ENCODE measurements around the gene DRC7.

Gene DRC7

DNA sequence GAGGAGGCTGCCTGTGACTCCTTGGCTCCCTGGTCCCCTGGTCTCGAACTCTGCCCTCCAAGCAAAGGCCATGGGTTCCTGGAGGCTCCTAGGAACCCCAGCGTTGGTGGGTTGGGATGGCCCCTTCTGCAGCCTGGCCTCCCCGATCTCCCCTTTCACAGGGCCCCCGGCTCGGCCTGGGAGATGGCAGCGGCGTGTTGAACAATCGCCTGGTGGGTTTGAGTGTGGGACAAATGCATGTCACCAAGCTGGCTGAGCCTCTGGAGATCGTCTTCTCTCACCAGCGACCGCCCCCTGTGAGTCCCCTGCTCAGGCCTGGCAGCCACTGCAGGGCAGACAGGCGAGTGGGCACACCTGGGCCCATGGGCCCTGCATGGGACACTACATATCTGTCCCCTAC lies 15.6 kb upstream of the DRC7 start:
- DNase-seq: no peak

DNA sequence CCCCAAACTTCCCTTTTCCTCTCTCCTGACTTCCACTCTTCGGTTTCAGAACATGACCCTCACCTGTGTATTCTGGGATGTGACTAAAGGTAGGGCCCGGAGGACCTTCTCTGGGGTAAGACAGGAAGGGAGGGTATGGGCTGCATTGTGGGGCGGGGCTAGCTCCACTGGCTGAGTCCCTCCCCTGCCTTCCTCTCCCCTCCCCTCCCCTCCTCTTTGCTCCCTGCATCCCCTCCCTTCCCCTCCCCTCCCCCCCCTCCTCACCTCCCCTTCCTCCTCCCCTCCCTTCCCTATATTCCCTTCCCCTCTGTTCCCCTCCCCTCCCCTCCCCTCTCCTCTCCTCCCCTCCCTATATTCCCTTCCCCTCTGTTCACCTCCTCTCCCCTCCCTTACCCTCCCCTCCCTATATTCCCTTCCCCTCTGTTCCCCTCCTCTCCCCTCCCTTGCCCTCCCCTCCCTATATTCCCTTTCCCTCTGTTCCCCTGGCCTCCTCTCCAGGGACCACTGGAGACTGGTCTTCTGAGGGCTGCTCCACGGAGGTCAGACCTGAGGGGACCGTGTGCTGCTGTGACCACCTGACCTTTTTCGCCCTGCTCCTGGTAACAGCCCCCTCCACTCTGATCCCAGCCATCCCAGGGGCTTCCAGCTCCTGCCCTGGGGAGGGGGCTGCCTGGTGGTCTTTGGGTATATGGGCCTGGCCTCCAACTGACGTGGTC lies 14.7 kb upstream of the DRC7 start:
- no peak for DNase-seq

DNA sequence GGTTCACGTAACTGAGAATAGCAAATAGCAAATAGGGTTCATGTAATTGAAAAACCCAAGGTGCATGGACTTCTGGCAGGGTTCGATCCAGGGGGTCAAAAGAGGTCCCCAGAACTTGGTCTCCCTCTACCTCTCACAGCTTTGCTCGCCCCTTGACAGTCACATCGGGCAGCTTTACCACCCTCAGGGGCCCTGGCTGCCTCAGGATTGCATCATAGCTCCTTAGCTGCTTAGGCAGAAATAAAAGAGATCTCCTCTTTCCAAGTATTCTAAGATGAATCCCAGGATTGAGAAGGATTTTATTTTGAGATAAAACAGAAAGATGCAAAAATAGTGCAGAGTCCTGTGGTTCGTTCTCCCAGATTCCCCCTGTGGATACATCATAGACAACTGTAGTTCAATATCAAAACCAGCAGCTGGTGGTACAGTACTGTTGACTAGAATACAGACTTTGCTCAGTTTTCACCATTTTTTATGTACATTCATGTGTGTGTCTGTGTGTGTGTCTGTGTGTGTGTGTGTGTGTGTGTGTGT lies 13.7 kb upstream of the DRC7 start:
- DNase-seq: no peak

DNA sequence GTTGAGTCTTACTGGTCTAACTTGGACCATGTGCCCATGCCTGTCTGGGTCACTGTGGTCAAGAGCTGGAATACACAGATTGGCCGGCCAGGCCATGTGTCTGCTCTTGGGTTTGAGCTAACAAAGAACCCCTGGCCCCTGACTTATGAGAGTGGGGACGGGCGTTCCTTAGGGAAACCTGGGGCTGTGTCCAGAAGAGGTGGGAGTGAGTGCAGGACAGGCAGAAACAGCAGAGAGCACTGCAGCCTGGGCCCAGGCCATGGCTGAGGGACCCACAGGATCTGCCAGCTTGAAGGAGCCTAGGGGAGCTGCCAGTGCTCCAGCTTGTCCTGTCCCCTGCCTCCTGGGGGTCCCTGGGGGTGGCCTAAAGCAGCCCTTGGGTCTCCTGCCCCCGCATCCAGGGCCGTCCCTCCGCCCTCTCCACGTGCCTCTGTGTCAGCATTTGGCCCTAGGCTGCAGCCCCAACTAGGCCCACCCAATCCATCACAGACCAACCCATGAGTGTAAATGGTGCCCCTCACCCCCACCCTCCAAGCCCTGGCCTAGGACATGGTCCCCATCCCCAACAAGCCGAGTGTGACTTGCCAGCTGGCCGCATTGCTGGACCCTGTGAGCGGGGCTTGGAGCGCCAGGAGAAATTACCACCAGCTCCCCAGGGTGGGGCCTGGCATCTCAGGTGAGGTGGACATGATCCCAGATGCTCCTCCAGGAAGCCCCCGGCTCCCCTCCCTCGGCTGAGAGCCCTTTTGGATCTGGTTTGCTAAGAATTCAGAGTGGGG lies 12.5 kb upstream of the DRC7 start:
- DNase-seq: no peak

DNA sequence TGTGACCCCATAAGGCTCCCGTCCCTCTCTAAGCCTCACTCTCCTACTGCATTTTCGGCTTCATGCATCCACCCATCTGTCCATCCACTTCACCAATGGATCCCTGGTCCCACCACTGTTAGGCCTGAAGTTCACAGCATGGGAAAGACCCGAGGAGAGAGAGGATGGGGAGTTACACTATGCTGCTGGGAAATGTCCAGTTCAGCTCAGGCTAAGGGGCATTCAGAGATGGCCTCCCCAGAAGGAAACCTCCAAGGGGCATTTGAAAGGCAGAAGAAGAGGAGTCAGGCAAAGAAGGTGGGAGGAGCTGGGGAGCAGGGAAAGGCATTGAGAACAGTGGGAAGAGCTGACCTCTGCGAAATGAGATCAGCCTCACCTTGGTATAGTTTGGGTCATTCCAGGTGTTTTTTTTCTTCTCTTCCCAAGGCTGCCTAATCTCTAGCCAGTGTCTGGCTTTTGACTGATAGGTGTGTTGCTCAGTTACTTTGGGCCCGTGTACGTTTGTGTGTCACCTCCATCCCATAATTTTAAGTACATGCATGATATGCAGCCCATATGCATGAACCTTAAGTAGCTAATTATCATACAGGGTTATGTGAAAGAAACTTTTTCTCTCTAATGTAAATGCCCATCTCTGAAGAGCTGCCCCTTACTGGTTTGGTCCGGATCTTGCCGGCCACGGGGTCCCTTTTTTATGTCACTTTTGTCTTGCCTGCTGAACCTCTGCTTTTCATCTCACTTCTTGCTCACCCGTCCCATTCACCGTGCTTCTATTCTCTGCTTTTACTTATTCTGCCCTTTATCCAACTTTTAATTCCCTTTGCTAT lies 11.6 kb upstream of the DRC7 start:
- DNase-seq: no peak

DNA sequence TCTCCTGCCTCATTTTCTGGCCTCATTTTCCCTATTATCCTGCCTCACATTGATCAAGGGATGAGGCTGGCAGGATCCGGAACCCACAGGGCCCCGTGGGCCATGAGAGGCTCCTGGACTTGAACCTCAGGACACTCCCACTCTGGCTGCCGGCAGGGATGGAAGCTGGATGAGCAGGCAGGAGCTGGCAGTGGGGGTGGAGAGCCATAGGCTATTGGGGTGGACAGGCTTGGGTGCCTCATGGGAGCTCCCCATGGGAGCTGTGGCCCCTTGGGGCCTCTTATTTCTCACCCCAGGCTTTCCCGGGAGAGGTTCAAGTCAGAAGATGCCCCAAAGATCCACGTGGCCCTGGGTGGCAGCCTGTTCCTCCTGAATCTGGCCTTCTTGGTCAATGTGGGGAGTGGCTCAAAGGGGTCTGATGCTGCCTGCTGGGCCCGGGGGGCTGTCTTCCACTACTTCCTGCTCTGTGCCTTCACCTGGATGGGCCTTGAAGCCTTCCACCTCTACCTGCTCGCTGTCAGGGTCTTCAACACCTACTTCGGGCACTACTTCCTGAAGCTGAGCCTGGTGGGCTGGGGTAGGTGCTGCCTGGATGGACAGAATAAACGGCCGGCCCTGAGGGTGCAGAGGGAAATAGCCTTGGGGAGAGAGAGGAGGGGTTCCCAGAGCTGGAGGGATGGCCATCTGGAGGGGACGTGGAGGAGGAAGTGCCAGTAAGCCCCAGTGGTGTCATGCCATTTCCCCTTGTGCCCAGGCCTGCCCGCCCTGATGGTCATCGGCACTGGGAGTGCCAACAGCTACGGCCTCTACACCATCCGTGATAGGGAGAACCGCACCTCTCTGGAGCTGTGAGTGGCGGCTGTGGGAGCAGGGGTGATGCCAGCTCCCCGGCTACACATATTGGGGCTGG lies 10.7 kb upstream of the DRC7 start:
- DNase-seq: no peak

DNA sequence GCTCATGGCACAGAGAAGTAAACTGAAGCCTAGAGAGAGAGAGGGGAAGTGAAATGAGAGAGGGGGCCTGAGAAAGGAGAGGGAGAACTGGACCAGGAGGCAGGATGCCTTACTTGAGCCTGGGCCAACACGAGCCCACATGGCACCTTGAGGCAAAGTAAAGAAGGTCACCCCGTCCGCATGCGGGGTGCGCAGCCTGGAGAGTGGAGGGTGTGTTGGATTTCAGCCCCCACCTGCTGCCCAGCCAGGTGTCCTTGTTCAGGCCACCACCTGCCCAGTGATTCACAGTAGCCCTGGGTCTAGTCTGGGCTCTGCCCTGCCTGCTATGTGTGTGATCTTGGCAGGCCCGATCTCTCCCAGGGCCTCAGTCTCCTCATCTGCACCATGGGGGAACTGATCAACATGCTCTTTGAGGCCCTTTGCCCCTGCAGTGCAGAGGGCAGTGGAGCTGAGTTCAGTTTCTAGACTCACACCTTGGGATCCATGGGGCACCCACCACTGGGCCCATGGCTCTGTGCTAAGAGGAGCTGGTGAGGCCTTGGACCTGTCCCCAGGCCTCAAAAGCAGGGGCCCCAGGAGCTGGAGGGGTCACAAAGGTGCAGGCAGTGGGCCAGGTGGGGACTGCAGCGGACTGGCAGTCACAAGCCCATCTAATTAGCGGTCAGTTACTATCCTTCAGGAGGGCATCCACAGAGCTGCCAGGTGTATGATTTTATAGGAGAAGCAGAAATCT lies 9.8 kb upstream of the DRC7 start:
- no peak for DNase-seq

DNA sequence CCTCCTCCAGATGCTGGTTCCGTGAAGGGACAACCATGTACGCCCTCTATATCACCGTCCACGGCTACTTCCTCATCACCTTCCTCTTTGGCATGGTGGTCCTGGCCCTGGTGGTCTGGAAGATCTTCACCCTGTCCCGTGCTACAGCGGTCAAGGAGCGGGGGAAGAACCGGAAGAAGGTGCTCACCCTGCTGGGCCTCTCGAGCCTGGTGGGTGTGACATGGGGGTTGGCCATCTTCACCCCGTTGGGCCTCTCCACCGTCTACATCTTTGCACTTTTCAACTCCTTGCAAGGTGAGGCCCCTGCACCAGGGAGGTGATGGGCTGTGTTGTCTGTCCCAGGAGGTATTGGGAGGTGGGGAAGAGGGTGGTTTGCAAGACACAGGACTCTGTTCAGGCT lies 9.0 kb upstream of the DRC7 start:
- DNase-seq: no peak

DNA sequence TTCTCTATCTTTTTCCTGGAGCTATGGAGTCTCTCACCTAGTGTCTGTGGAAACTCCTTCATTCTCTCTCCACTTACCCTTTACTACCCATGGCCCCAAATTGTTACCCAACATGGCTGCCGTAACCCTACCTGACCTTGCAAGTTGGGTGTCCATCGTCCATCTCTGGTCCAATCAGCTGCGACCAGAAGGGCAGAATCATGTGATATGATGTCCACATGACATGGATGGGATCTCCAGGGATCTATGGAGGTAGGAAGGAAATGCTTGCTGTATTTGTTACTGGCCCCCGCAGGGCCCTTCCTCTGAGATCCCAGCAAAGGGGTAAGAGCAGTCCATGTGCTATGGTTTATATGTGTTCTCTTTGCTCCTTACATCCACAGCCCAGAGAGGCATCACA lies 8.0 kb upstream of the DRC7 start:
- DNase-seq: no peak

DNA sequence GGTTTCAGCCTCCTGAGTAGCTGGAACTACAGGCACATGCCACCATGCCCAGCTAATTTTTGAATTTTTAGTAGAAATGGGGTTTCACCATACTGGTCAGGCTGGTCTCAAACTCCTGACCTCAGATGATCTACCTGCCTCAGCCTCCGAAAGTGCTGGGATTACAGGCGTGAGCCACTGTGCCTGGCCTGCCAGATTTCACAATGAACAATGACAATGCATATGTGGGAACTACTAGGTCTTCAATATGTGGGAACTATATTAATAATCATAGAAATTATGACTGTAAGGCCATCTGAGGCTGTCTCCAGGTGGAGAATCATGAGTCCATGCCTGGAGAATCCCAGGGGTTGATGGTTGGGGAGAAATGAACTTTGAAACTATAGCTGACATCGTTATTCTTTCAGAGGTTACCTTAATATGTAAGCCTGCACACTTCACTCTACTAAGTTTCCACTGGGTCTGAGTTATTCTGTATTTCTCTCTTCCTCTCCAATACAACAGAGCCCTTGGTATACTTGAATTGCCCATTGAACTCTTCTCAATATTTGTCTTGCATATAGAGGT lies 7.2 kb upstream of the DRC7 start:
- no peak for DNase-seq

DNA sequence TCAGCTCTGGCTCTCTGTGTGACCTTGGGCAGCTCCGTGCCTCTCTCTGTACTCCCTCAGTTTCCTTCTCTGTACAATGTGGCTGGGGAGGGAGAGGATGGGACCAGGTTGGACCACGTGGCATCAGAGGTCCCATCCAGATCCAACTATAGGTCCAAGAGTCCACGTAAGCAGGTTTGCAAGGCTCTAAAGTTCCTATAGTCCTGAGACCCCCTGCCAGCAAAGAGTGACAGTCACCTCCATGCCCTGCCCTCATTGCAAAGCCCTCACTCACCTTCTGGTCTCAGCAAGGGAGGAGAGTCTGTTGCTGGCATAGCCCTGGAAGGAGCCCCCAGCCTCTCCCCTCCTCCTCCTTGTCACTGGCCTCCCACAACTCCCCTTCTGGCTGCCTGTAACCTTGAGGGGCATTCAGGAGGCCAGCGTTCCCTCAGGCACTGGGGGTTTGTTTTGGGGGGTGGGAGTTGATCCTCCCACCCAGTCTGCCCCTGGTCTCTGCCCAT lies 6.1 kb upstream of the DRC7 start:
- DNase-seq: no peak

DNA sequence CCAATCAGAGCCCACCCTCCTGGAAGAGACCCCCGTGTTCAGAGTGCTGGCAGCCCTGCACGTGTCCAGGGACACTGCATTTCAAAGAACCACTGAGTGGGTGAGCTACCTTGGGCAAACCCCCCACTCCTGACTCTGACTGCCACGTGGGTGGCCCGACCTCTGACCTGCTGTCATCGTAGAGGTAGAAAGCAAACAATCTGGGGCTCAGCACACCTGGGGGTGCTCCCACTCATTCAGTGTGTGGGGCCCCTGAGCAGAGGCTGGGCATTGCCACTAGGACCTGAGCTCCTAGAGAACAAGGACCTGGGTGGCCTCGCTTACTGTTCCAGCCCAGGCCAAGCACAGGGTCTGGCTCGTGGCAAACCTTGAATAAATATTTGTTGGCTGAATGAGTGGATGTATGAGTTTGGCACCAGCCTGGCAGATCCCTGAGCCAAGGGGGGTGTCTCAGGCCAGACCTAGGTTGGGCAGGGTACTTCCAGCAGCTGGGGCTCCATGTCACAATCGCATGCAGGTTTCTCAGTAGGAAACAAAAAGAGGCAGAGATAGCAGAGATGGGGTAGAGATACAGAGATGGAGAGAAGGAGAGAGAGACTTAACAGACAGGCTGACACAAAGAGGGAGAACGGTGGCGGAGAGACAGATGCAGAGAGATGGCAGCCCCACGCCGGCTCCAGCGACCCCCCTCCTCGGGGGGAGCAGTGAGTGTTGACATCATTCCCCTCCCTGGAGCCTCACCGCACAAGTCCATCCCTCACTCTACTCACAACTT lies 5.4 kb upstream of the DRC7 start:
- DNase-seq: no peak

DNA sequence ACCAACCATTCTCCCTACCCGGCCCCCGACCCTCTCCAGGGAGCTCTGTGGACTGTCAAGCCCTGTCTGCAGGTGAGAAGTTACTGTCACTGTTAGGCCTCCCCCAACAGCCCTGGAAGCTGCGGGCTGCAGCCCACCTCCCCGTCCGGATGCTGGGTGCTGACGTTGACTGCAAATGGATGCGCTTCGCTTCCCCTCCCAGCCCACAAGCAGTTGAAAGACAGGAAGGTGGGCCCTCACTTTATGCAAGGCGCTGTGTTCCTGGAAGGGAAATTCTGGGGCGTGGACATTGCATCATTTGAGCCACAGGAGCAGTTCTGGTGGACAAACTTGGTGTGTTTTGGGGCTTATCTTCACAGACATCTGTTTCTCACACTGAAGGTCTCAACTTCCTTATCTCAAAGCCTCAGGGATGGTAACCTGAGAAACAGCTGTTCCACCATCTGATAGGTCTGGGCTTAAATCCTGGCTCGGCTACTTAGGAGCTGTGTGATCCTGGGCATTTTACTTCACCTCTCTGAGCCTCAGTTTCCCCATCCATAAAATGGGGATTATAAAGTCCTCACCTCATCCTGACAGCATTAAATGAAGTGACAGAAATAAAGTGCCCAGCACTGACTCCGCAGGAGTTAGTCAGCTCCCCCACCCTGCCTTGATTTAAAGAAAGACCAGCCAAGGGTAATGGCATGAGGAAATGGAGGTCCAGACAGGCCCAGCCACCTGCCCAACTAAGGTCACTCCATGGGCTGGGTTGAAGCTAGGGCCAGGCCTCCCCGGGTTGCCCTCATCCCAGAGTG lies 4.6 kb upstream of the DRC7 start:
- DNase-seq: no peak

DNA sequence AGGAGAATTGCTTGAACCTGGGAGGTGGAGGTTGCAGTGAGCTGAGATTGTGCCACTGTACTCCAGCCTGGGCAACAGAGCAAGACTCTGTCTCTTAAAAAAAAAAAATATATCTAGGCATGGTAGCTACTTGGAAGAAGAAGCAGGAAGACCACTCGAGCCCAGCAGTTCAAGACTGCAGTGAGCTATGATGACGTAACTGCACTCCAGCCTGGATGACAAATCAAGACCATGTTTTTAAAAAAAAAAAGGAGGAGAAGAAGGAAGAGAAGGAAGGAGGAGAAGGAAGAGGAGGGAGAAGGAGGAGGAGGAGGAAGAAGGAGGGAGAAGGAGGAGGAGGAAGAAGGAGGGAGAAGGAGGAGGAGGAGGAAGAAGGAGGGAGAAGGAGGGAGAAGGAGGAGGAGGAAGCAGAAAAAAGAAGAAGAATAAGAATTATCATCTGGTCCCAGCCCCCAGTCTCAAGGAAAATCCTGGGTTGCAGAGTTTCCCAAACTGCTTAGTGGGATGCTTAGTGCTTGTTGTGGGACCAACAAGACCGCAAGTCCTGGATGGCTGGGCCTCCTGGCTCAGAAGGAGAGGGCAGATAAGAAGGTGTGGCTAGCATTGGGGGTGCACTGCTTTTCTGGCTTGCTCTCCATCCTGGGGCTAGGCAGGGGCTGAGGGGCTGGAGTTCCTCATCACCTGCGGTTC lies 3.7 kb upstream of the DRC7 start:
- no peak for DNase-seq

DNA sequence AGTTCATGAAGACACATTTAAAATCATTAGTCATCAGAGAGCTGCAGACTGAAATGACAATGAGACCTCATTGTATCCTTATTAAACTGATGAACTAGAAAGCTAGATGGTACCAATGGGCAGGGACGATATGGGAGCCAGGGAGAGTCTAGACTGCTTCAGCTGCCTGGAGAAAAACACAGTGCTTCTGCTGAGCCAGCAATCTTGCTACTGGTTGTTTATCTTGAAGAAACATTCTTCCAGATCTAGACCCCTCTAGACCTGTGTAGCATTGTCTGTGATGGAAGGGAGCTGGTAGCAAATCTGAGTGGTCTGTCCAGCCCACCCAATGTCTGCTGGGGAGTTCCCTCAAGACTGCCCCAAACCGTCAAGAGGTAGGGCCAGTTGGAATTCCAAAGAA lies 2.0 kb upstream of the DRC7 start:
- DNase-seq: no peak

DNA sequence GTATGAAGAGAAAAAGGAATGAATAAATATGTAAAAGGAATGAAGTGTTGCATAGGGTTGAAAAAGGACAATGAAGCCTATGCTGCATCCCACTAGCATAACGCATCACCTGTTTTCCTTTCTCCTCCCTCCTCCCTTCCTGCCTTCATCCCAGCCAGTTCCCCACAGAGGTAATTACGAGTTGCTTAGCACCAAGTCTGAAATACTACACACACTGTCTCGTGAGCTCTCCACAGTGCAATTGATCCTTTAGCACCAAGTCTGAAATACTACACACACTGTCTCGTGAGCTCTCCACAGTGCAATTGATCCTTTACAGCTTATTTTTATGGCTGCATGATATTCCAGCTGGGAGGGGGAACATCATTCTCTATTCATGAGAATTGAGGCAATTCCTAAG lies 1.1 kb upstream of the DRC7 start:
- no peak for DNase-seq

DNA sequence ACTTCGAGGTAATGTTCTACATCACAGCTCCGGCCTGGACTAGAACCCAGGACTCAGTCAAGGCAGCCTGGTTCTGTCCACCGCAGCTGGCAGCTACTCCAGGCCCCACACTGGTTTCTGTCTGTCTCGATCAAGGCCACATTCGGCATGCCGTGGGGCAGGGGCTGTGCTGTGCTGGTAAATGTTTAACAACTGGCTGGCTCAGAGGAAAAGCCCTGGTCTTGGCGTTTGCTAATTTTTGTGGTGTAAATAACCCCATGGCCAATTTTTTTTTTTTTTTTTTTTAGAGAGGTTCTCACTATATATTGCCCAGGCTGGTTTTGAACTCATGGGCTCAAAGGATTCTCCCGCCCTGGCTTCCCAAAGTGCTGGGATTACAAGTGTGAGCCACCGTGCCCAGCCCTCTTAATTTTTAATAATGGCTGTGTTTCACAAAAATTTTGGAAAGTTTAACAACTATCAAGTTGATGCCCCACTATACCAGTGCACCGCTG lies 328 bp upstream of the DRC7 start:
- no peak for DNase-seq

DNA sequence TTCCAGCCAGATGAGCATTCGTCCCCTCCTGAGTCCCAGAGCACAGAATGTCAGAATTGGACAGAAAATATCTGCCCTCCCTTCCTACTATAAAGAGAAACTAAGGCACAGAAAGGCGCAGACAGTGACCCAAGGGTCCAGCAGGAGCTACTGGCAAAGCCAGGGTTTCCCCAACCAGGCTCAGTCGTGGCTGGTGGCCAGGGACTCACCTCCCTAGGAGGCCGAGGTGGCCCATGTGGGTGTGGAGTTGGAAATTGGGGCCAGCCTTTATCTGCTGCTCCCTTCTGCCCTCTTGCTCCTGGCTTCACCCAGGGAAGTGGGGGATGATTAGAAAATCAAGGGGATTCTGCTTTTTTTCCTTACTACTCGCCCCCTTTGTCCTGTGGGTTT lies 1.1 kb downstream of the DRC7 start:
- DNase-seq: no peak

DNA sequence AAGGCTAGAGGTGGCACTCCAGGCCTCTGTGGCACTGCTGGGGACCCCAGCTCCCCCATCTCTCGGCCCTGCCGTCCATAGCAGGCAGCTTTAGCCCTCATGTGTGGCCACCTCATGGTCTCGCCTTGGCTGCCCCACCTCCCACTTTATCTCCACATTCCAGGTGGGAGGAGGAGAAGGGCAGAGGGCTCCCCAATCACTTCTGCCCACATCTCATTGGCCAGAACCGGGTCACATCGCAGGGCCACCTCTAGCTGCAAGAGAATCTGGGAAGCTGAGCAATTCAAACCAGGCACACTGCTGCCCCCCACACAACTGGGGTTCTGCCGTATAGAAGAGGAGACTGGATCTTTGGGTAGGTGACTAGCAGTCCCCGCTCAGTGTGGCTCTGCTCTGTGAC lies 1.6 kb downstream of the DRC7 start:
- DNase-seq: no peak
